GM23248 (cell line): ENCODE measurements around the gene CIDEB. TPM values are rescaled to one million over a fixed set of nuclear protein-coding genes. Genes with fewer than 3 reads are reported as not detected.

ENCODE experiments used
- DNase-seq: peaks from one replicate; pipeline ENCODE4 v3.0.0-alpha.2; 2015
- H2AFZ ChIP-seq: fragments of 200-600 bp; sonication (generic); 2 replicates; pipeline ENCODE4 v1.6.1; 2016; ENCODE audit warnings: antibody characterized with exemption
- H3F3A ChIP-seq: fragments of 200-600 bp; sonication (generic); 2 replicates; pipeline ENCODE4 v1.6.1; 2016; ENCODE audit warnings: mild to moderate bottlenecking, antibody characterized with exemption, mixed run types; ENCODE audit not compliant: insufficient read depth
- H3K27ac ChIP-seq: fragments of 200-600 bp; sonication (generic); 2 replicates; pipeline ENCODE4 v1.5.1; 2016; ENCODE audit warnings: mild to moderate bottlenecking
- H3K27me3 ChIP-seq: fragments of 200-600 bp; sonication (generic); replicated peaks from 2 replicates; pipeline ENCODE4 v1.6.1; 2016; ENCODE audit warnings: mild to moderate bottlenecking; ENCODE audit not compliant: insufficient read depth
- H3K36me3 ChIP-seq: fragments of 200-600 bp; sonication (generic); 2 replicates; pipeline ENCODE4 v1.6.1; 2016; ENCODE audit warnings: low read depth, mild to moderate bottlenecking
- H3K4me1 ChIP-seq: fragments of 200-600 bp; sonication (generic); 2 replicates; pipeline ENCODE4 v1.6.1; 2016; ENCODE audit warnings: mild to moderate bottlenecking; ENCODE audit not compliant: insufficient read depth
- H3K4me2 ChIP-seq: fragments of 200-600 bp; sonication (generic); one replicate; pipeline ENCODE4 v1.6.1; 2016; ENCODE audit warnings: mild to moderate bottlenecking; ENCODE audit not compliant: unreplicated experiment
- H3K4me3 ChIP-seq: fragments of 200-600 bp; sonication (generic); 2 replicates; pipeline ENCODE4 v1.5.1; 2016; ENCODE audit warnings: mild to moderate bottlenecking
- H3K79me2 ChIP-seq: fragments of 200-600 bp; sonication (generic); 2 replicates; pipeline ENCODE4 v1.6.1; 2016; ENCODE audit warnings: mild to moderate bottlenecking; ENCODE audit not compliant: insufficient read depth
- H3K9ac ChIP-seq: fragments of 200-600 bp; sonication (generic); 2 replicates; pipeline ENCODE4 v1.6.1; 2016; ENCODE audit warnings: mild to moderate bottlenecking
- H3K9me2 ChIP-seq: fragments of 200-600 bp; sonication (generic); 2 replicates; pipeline ENCODE4 v1.6.1; 2016; ENCODE audit warnings: mixed run types, mild to moderate bottlenecking, moderate library complexity; ENCODE audit not compliant: insufficient read depth
- H3K9me3 ChIP-seq: fragments of 200-600 bp; sonication (generic); one replicate; pipeline ENCODE4 v1.6.1; 2017; ENCODE audit warnings: low read depth
- H4K20me1 ChIP-seq: fragments of 200-600 bp; sonication (generic); 2 replicates; pipeline ENCODE4 v1.6.0; 2016; ENCODE audit not compliant: insufficient read depth
- EZH2 ChIP-seq: fragments of 200-600 bp; sonication (generic); IDR thresholded peaks from 2 replicates; pipeline ENCODE4 v1.6.1; 2018; ENCODE audit warnings: antibody characterized with exemption, mild to moderate bottlenecking; ENCODE audit not compliant: insufficient read depth, poor library complexity, severe bottlenecking
- EZH2phosphoT487 ChIP-seq: fragments of 200-600 bp; sonication (generic); IDR thresholded peaks from 2 replicates; pipeline ENCODE4 v1.6.1; 2018; ENCODE audit warnings: antibody characterized with exemption, moderate library complexity, mild to moderate bottlenecking, low read depth; ENCODE audit not compliant: insufficient read depth
- WGBS, 2 experiments: methylation state at CpG; one replicate each; pipeline ENCODE4 v1.1.6; 2015 to 2017; ENCODE audit warnings: low lambda C conversion rate in 2 of 2, low coverage in 1 of 2; ENCODE audit errors: missing lambda C conversion rate in 2 of 2; 5-methylcytosine and 5-hydroxymethylcytosine counted together
- in situ Hi-C: fragments of 300-500 bp; cut with MboI; formaldehyde crosslinking; loops from 2 replicates; pipeline ENCODE4 v1.15.0; 2020
- polyA plus RNA-seq: library from polyadenylated mRNA; unstranded; fragments of >200 nt; fragmentation: Nextera tagmentation; extraction: Ambion mirVana; gene quantifications from 2 replicates; pipeline ENCODE4 v1.2.1, GENCODE V29; 2016
- total RNA-seq: library from RNA; depleted of rRNA; stranded (reverse); fragments of >200 nt; shearing (Covaris generic); gene quantifications from 2 replicates; pipeline ENCODE4 v1.2.3, GENCODE V29; 2014

CIDEB gene
- total and polyA plus RNA-seq, 2 experiments from 2014 or later: 1.2 to 2.1 TPM

DNA sequence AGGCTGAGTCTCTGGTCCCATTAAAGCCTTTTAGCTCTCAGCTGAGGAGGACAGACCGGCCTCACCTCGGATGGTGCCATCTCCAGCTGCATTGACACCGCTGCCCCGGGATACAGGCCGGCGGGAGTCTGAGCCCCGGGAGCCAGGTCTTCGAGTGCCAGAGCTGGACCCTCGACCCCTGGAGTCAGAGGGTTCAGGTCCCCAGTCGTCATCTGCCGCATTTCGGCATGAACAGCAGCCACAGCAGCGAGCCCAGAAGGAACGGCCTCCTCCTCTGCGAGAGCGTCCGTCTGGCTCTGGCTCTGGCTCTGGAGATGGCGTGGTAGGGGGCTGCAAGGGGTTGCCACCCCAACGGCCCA lies 45.8 kb downstream of the CIDEB start:
- H3K36me3 ChIP-seq: no peaks in the 10 kb centered on the region
- in situ Hi-C loops: no loop called here
- no peak overlapping the region for H3K9ac ChIP-seq
- no peaks in the 10 kb centered on the region for H3K27me3 ChIP-seq
- H3K4me3 ChIP-seq: no peak overlapping the region
- no peaks in the 10 kb centered on the region for H4K20me1 ChIP-seq
- TF ChIP-seq EZH2 (no peak), EZH2phosphoT487 (no peak)
- no peak overlapping the region for H3K27ac ChIP-seq
- peaks cover 7% of the 10 kb centered on the region for H3K4me1 ChIP-seq
- no peak for DNase-seq
- H3F3A ChIP-seq: no peaks in the 10 kb centered on the region
- no peaks in the 10 kb centered on the region for H3K79me2 ChIP-seq
- H3K4me2 ChIP-seq: no peak overlapping the region
- H3K9me3 ChIP-seq: no peaks in the 10 kb centered on the region
- H3K9me2 ChIP-seq: no peaks in the 10 kb centered on the region
- WGBS, 2 experiments: 86 to 87% methylated on average over 19 of the region's 19 CpGs
- H2AFZ ChIP-seq: no peak overlapping the region

DNA sequence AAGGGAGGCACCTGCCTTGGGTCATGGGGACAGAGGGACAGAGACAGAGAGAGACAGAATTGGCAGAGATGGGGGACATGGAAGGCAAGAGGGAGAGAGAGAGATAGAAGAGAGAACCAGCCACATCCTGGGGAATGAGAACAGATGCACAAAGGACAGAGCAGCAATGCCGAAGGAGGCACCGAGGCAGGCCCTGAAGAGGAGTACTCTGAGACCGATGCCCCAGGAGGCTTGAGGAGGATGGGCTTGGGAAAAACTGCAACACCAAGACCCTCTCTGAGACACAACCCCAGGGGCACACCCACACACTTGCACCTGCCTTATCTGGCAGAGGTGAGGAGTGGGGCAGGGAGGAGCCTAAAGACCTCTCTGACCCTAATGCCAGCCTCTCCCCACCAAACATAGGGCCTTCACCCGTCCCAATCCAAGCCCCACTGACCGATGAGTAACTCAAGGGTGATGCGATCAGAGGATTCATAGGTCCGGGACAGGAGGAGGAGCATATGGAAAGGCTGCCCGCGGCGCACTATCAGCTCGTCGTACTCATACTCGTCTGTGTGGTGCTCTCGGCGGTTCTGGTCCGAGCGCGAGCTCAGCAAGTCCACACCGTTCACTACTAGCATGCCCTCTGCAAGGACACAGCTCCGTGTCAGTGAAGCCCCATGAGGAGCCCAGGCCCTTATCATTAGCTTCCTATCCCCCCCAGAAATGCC lies 46.4 kb downstream of the CIDEB start:
- H3F3A ChIP-seq: no peaks in the 10 kb centered on the region
- H3K4me1 ChIP-seq: peaks cover 7% of the 10 kb centered on the region
- 90% methylated on average over 20 of the region's 20 CpGs for WGBS, 2 experiments
- H3K27ac ChIP-seq: no peak overlapping the region
- H2AFZ ChIP-seq: no peak overlapping the region
- TF ChIP-seq EZH2 (no peak), EZH2phosphoT487 (no peak)
- no peaks in the 10 kb centered on the region for H3K9me2 ChIP-seq
- H3K9ac ChIP-seq: no peak overlapping the region
- H3K9me3 ChIP-seq: no peaks in the 10 kb centered on the region
- H3K79me2 ChIP-seq: no peaks in the 10 kb centered on the region
- DNase-seq: no peak
- H4K20me1 ChIP-seq: no peaks in the 10 kb centered on the region
- no peaks in the 10 kb centered on the region for H3K27me3 ChIP-seq
- H3K4me3 ChIP-seq: no peak overlapping the region
- H3K4me2 ChIP-seq: no peak overlapping the region
- H3K36me3 ChIP-seq: no peaks in the 10 kb centered on the region
- in situ Hi-C loops: no loop called here

DNA sequence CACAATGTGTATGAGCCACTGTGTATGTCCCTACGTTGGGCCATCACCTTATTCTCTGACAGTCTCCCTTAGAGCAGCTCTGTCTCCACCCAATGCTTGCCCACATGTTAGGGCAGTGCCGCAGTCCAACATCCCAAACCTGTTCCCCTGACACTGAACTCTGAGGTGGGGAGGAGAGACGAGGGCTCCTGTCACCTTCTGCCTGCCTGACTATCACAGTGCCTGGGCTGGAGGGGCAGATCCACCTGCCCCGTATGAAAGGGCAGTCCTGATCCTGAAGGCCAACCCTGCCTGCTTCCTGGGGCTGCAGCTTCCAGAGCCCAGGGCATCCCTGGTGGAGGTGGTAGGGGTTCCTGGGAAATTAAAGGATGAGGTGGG lies 47.0 kb downstream of the CIDEB start:
- H3K4me2 ChIP-seq: no peak overlapping the region
- H3K9ac ChIP-seq: no peak overlapping the region
- no peak overlapping the region for H3K4me3 ChIP-seq
- no peak for TF ChIP-seq EZH2
- TF ChIP-seq EZH2phosphoT487: no peak
- no peaks in the 10 kb centered on the region for H3K27me3 ChIP-seq
- no peaks in the 10 kb centered on the region for H3F3A ChIP-seq
- no peaks in the 10 kb centered on the region for H3K79me2 ChIP-seq
- in situ Hi-C loops: no loop called here
- no peaks in the 10 kb centered on the region for H3K9me3 ChIP-seq
- H3K4me1 ChIP-seq: peaks cover 7% of the 10 kb centered on the region
- WGBS, 2 experiments: 74 to 75% methylated on average over 4 of the region's 4 CpGs
- no peak overlapping the region for H3K27ac ChIP-seq
- H4K20me1 ChIP-seq: no peaks in the 10 kb centered on the region
- no peaks in the 10 kb centered on the region for H3K36me3 ChIP-seq
- H3K9me2 ChIP-seq: no peaks in the 10 kb centered on the region
- H2AFZ ChIP-seq: no peak overlapping the region
- DNase-seq: no peak

DNA sequence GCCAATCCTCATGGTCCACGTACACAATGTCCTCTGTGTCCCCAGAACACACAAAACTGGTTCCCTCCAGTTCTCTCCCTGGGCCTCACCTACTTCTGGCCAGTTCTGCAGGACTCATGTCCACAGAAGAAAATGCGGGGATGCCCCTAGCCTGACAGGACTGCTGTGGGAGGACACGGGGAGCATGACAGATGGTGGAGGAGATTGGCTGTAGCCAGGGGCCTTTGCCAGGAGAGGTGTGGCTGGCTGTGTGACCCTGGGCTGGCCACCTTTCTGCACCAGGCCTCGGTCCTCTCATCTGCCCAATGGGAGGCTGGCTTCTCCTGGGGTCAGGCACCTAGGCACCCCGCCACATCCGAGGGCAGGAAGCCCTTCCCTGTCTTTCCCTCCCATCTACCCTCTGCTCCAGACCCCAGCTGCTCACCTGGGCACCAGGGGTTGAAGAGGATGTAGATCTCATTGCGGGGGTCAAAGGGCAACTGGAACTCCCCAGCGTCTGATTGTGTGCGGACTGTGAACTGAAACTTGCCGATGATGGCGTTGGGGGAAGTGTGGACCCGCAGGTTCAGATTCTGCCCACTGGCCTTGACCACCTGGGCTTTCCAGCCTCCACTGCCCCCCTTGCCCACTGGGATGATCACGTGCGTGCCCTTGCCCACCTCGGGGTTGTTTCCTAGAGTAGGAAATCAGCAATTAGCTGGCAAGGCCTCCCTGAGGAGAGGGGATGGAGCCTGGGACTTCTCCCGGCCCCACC lies 47.6 kb downstream of the CIDEB start:
- Histone ChIP-seq H3K4me1 (peaks cover 7% of the 10 kb centered on the region), H3K27me3 (no peaks in the 10 kb centered on the region), H3K9ac (no peak overlapping the region), H4K20me1 (no peaks in the 10 kb centered on the region), H3K9me3 (no peaks in the 10 kb centered on the region), H3K36me3 (no peaks in the 10 kb centered on the region), H3K4me2 (no peak overlapping the region), H3K4me3 (no peak overlapping the region), H3F3A (no peaks in the 10 kb centered on the region), H2AFZ (no peak overlapping the region), H3K27ac (no peak overlapping the region), H3K9me2 (no peaks in the 10 kb centered on the region), H3K79me2 (no peaks in the 10 kb centered on the region)
- WGBS, 2 experiments: 78 to 83% methylated on average over 16 of the region's 16 CpGs
- in situ Hi-C loops: no loop called here
- DNase-seq: no peak
- TF ChIP-seq EZH2phosphoT487: no peak
- no peak for TF ChIP-seq EZH2
